ENCODE measurements around the gene RNF150.

Gene RNF150

DNA sequence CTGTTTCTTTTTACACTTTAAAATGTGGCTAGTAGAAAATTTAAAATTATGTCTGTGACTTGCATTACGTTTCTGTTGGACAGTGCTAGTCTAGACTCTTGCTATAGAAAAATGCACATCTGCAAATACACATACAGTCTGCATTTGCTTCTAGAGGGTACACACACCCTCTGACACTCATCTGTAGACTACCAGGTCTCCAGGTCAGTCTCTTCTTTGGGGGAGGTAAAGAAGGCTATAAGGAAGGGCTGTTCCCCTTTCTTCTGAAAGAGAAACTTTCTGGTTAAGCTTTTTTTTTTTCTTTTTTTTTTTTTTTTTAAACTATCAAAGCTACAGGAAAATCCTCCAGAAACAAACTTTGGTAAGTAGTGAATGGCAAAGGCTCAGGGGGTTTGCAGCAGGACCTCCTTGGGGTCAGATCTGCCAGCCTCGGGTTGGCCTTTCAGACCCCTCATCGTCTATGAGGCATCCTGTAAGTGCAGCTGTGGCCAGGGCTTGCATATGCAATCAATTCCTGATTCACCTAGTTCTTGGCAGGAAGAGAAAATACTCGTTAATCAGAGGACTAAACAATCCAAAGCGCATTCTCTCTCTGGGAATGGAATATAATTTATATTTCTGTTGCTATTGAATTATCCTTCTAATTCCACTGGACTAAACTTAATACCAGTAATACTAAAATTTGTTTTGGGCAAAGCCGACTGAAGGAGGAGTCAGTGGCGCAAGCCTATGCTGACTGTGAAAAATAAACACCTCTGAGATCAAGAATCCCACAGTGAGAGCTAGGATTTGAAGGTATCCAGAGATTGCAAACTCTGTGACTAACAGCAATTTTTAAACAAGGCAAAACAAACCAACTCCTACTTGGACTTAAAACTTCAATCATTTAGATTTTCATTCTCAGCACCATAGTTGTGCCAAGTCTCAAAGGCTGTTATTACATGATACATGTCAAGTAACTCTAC, 267.7 kb downstream of the RNF150 start:
- no peak for DNase-seq (ENCODE audit: low read depth, low spot score)

DNA sequence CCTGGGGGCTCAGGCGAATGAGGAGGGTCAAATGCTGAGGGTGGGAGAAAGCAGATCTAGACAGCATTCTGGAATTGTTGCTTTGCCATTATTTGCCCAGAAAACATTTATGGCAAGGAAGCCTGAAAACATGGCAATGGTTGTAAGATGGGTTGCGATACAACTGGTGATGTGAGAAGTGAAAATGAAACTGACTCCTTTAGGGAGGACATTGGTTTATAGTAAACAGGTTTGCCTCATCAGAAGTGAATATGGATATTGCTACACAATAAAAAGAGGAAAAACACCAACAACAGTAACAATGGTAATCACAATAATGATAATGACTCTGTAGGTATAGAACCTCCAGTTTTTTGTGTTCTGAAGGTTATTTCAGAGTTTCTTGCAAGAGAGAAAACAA, 270.1 kb downstream of the RNF150 start:
- DNase-seq (ENCODE audit: low read depth, low spot score), result no peak

DNA sequence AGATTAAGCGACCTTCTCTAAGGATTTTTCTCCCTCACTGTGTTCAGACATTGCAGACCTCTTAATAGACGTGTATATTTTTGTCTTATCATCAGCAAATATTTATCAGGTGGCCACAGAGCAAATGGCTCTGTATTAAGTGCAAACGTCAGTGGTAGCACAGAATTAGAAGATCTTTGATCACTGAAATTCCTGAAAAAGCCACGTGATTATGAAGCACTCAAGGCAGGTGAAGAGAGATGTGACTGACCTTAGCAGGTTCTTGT, 271.2 kb downstream of the RNF150 start:
- no peak for DNase-seq (ENCODE audit: low read depth, low spot score)

DNA sequence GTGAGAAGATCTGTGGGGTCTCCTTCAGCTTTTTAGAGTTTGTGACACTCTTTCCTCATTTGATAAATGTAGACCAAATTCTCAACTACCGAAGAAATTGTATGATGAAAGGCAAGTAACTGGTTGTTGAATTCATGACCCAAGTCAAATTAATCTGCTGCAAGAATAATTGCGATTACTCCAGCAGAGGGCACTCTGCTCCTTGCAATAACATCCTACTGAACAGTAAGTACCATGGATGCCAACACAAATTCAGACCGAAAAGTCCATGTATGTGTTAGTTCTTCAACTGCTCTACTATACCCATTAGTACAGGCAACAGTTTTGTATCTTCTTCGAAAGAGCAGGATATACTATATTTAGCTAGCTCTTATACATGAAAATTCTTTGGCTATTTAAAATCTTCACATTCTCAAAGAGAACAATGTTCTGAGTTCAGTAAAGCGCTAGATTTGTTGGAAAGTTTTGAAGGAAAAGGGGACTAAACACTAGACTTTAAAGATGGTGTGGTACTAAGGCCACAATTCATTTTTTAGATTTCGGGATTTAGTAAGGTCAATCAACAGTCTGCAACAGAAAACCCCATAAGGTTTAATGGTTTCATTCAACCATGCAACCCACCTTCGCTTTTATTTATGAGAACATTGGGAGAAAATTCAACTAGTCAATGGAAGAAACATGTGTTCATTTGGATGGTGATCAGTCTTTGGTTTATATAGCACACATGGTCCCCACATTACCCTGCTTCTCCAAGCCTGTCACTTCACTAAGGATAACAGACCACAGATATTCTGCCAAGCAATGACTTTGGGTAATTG, 271.7 kb downstream of the RNF150 start:
- DNase-seq (ENCODE audit: low read depth, low spot score), result peak; percentile 30

DNA sequence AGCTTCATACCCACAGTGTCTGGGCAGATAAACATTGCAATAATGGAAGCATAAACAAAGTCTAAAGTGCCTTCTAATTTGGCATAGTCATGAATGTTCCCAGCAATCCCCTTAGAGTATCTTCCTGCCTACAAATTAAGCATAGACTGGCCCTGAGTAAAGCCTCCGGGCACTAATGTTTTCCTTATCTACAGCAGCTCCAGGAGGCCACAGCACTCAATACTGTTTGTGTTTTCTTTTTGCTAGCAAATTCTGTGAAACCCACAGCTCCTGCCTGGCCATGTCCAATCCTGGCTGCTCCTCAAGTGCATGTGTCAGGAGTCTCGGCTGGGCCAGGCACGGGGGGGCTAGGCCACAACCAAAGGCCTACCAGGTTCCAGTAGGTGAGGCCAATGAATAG, 274.4 kb downstream of the RNF150 start:
- no peak for DNase-seq (ENCODE audit: low read depth, low spot score)

DNA sequence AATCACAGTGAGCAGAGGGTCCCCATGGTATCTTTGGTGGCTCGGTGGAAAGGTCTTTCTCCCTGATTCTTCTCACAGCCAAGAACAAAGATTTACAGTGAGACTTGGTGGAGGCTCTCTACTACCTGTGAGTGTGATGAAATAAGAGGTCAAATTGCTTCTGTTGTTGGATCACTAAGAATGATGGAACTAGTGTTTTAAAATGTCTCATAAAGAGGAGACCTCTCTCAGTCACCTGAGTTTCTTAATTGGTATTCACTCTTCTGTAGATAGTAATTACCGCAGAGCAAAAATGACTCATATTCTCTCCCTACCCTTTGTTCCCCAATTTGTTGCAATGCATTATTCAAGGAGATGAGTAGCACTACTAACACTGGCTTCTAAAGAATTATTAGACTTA, 276.2 kb downstream of the RNF150 start:
- DNase-seq (ENCODE audit: low read depth, low spot score), result no peak

DNA sequence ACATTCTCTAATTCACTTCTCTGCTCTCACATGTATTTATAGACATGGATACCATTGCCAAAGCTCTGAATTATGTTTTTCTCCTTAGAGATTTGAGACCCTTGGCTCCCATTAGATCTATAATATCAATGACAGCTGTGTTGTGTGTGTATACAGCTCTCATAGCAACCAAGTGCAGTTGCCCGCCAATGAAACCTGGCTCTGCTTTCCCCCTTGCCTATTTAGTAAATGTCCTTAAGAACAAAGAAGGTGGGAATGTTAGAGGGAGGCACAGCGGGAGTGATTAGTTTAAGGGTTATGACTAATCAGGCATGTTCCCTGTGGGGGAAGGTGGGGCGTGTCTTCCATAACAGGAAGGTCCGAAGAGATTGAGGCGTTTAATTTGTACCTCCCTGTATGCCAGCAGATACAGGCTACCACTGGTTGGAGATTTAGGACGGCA, 276.6 kb downstream of the RNF150 start:
- DNase-seq (ENCODE audit: low read depth, low spot score), result peak; percentile 40

DNA sequence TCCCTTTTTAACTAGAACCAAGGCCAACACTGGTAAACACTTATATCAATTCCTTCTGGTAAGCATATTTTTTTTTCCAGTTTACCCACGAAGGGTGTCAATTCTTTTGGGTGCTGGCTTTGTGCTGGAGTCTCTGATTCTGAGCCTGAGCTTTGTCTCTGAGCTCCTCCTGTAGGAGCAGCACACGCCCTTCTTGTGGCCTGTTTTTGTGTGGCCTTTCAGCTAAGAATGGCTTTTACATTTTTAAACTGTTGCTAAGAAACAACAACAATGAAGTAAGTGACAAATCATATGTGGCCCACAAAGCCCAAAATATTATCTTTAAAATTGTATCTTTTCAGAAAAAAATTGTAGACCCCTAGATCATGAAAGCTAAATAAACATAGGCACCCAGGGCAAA, 279.1 kb downstream of the RNF150 start:
- no peak for DNase-seq (ENCODE audit: low read depth, low spot score)

DNA sequence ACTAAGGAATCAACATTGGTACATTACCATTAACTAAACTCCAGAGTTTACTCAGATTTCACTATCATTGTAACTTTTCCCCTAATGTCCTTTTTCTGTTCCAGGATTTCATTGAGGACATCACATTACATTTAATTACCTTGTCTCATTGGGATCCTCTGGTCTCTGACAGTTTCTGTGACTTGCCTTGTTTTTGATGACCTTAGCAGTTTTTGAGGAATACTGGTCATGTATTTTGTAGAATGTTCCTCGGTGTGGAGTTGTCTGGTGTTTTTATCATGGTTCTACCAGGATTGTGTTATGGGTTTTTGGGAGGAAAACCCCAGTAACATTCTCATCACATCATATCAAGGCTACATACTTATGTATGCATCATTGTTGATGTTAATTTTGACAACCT, 281.5 kb downstream of the RNF150 start:
- DNase-seq (ENCODE audit: low read depth, low spot score), result no peak

DNA sequence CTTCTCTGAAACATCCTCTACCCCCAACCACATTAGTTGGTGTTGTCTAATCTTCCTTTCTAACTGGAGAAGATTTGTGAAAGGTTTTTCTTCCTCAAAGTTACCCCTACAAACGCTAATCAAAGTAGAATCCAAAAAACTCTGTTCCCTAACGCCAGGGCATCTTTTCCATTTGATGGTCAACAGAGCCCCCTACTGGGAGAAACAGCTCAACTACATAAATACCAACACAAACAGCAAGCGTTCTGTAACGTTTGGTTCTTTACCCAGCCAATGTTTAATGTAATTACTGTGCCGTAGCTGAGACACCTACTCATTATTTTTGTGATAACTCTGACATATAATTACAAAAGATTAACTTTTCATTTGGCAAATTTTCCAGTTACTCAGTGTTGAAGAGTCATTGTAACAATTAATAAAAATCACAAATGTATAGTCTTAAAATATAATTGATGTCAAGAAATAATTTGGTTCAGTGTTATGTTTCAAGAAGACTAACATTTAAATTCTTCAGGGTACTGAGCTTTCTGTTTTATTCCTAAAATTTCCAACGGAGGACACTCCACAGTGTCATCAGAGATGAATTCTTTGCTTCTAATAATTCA, 282.1 kb downstream of the RNF150 start:
- peak; percentile 9 for DNase-seq (ENCODE audit: low read depth, low spot score)

DNA sequence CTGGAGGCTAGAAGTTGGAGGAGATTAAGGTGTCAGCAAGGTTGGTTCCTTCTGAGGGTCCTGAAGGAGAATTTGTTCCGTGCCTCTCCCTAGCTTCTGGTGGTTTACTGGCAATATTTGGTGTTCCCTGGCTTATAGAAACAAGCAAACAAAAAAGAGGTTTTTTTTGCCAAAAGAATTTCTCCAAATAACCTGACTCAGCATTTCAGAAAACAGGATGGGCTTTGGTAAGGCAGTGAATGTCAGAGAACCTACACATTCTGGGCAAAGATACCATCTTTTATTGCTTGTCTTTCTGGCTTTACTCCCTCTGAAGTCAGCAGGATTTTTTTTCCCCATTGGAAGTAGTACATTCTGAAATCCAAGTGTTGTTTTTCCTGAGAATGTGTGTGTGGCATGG, 283.7 kb downstream of the RNF150 start:
- DNase-seq (ENCODE audit: low read depth, low spot score), result no peak

DNA sequence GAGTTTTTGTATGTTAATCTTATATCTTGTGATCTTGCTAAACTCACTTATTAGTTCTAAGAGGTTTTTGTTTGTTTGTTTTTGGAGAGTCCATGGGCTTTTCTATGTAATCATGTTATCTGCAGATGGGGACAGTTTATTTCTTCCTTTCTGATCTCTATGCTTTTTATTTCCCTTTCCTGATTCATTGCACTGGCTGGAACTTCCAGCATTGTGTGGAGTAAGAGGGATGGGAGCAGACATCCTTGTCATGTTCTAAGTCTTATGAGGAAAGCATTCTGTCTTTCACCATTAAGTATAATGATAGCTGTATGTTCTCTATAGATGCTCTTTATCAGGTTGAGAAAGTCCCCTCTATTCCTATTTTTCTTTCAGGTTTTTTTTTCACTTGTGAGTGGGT, 286.5 kb downstream of the RNF150 start:
- no peak for DNase-seq (ENCODE audit: low read depth, low spot score)

DNA sequence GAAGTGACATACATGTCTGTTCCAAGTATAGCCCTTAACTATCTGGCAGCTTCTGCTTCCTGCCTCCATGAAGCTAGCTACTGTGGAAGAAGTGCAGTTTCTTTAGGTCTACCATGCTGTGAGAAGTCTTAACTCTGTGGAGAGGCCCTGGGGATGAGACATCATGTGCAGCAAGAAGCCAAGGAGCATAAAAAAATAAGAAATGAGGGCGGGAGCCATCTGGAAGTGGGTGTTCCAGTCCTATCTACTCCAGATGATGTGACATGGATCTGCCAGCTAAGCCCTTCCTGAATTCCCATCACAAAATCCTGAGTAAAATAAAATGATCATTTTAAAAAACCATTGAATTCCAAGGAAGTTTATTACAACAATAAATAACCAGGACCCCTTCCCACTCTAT, 289.2 kb downstream of the RNF150 start:
- DNase-seq (ENCODE audit: low read depth, low spot score), result no peak

DNA sequence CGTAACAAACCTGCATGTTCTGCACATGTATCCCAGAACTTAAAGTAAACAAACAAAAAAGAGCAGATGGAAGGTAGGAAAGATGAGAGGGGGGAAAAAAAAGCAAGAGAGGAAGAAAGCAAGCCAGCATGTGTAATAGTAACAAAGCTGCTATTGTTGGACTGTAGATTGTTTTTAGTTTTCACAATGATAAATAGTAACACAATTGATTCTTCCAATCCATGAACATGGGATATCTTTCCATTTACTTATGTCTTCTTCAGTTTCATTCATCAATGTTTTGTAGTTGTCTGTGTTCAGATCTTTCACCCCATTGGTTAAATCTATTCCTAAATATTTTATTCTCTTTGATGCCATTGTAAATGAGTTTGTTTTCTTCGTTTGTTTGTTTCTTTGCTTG, 292.1 kb downstream of the RNF150 start:
- no peak for DNase-seq (ENCODE audit: low read depth, low spot score)

DNA sequence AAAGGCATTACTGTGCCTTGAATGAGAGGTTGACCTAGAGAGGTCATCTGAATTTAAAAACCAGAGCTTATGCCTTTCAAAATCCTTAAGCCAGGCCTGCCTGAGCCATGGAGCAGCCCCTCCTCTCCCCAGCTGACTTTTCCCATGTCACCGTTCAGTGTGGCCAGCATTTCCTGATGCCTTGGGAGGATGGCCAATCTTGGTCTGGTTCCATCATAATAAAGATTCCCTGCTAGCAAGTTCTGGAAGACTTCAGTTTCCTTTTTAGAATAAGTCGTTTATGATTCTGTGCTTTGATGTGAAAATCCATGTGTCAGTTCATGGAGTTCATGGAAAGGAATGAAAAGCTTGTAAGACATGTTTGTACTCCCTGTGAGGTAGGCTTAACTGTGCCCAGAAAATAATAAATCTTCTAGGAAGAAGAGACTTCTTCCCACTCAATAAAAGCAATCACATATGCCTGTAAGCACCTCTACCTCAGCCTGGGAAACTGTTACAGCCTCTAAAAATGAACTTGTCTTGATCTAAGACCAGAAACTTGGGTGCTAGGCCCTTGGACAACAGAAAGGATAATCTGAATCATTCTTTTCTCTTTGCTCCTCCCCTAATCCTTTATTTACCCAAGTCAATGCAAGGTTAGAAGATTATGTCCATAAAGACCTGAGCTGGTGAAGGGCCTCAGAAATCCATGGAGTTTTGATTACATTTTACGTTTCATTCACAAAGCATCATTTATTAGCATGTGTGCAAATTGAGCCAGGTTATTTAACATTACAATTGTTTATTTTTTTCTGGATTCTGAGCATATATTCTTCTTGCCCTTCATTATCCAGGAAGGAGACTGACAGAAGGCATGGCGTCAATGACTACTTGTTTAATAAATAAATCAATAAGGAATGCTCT, 293.1 kb downstream of the RNF150 start:
- DNase-seq (ENCODE audit: low read depth, low spot score), result no peak

DNA sequence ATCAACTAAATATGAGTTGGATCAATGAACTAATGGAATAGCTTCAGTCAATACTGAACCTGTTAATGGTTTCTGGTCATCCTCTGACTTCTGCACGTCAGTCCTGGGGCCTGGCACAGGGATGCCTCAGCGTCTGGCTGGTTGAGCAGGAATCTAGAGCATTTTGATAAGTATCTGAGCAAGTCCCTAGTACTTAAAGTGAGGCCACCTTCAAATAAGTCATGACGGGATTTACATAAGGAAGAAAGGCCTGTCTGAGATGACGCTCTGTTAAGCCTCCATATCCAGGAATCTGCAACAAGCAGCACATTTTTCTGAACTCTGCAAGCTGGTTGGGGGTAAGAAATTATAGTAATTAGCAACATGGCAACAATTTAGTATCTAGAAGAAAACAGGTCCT, 293.9 kb downstream of the RNF150 start:
- DNase-seq (ENCODE audit: low read depth, low spot score), result no peak

DNA sequence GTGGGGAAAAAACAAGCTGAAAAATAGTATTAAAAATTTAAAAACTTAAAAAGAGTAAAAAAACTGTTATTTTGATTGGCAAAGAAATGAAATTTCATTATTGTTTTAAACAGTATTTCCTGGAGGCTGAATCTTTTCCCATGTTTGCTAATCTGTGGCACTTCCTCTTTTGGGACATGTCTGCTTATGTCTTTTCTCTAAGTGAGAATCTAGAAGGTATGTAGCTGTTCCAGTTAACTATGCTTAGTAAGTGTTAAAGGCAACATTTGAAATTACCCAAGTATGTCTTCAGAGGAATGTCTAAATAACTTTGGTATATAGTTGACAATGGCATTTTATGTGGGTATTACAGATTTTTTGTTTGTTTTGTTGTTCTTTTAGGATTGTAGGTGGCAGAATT, 295.5 kb downstream of the RNF150 start:
- no peak for DNase-seq (ENCODE audit: low read depth, low spot score)

DNA sequence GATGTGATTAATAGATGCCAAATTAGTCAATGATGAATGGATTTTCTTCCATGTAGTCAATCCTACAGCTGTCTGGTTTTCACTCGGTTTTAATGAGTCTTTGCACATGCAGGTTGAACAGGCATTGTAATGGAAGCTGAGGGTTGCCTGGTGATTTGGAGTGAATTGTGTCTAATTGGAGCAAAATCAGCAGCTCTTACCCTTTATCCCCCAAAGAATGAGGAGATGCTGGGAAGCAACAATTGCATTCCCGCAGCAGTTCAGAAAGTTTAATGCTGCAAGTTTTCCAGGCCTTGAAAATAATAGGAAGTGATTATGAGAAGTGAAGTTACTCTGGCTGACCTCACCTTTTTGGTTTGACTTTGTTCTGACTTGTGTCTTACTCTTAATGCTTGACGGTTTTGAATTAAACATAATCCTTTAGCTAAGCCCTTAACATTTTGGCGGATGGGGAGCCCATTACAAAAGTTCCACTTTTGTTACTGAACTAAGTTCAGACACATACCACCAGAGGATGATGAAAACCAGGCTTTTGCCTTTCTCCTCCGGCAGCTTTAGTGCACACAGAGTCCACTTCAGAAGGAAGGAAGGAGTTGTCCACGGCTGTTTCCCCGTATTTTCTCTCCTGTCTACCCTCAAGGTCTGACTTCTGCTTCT, 298.3 kb downstream of the RNF150 start:
- no peak for DNase-seq (ENCODE audit: low read depth, low spot score)

DNA sequence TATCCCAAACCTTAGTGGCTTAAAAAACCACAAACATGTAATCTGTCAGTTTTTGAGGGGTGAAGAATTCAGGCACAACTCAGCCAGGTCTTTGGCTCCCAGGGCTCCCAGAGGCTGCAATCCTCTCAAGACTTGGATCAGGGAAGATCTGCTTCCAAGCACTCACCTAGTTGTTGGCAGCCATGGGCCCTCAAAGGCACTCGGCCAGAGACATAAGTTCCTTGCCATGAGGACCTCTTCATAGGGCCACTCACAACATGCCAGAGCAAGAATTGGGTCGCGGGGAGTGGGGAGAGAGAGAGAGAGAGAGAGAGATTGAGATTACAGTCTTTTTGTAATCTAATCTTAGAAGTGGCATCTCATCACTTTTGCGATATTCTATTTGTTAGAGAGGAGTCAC, 300.0 kb downstream of the RNF150 start:
- no peak for DNase-seq (ENCODE audit: low read depth, low spot score)

DNA sequence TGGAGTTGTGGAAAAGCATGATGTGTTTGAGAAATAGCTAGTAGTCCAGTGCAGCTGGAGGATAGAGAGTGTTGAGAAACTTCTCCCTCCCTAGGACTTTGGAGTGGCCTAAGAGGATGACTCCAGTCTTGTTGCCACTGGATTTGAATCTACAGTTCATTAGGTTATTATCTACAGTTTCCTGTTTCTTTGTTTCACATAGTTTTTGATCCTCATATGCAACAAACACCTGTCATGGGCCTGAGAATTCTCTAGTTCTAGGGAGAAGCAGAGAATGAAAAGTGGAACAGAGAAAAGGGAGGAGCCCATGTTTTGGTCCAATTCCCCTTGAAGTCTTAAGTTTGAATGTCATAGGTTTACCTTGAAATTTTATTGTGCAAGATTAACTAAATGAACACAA, 303.4 kb downstream of the RNF150 start:
- DNase-seq (ENCODE audit: low read depth, low spot score), result no peak

DNA sequence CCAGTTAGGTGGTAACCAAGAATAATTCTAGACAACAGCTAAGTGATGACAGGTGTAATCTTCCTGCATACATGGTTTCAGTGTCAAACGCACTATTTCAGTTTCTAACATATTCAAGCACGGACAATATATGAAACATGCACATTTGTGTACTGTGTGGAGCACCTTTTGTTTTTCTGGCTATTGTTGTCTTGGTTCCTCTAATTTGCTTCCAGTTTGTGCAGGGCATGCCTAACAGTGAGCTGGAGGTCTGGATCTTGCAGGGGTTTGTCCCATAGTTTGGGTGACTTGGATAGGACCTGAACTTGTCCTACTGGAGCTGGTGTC, 306.6 kb downstream of the RNF150 start:
- no peak for DNase-seq (ENCODE audit: low read depth, low spot score)
